Bronchial epithelial cell (primary cell): Measurements from ENCODE around the gene TMEM63C. TPM values are rescaled to one million over a fixed set of nuclear protein-coding genes. Genes with fewer than 3 reads are reported as not detected.

Experiments used
- DNase-seq: peaks from one replicate; pipeline ENCODE4 v3.0.0-alpha.2; 2010; ENCODE audit warnings: low read depth
- FAIRE-seq: peaks from 2 replicates; lab custom pipeline; 2011; peaks lifted over from hg19 to GRCh38; lab: Jason Lieb, UNC
- H3K27me3 ChIP-seq: 2 replicates; pipeline ENCODE4 v1.5.1; 2011; ENCODE audit warnings: low read length; ENCODE audit not compliant: control insufficient read depth, insufficient read depth
- H3K36me3 ChIP-seq: 2 replicates; pipeline ENCODE4 v1.5.1; 2011; ENCODE audit warnings: low read length; ENCODE audit not compliant: control insufficient read depth, insufficient read depth
- H3K4me3 ChIP-seq: 2 replicates; pipeline ENCODE4 v1.5.1; 2011; ENCODE audit warnings: mild to moderate bottlenecking, low read depth, low read length, control low read depth
- total RNA-seq: library from RNA; depleted of rRNA; stranded (reverse); fragments of >200 nt; gene quantifications from 2 replicates; pipeline ENCODE4 v1.2.1, GENCODE V29; 2014
- TF ChIP-seq, protein P1 (sequence below): IDR thresholded peaks from 2 replicates; pipeline ENCODE4 v1.5.1; 2011; ENCODE audit warnings: mild to moderate bottlenecking, moderate library complexity, low read length, control low read depth, inconsistent platforms; ENCODE audit not compliant: insufficient read depth, severe bottlenecking

TMEM63C gene
- total RNA-seq, 1 donor from 2014 or later, result 0.79 TPM

GRCh38 chr14:77144412-77145115 lies 37.0 kb upstream of the TMEM63C start:
- Histone ChIP-seq H3K36me3 (no peaks in the 10 kb centered on the region), H3K27me3 (peaks cover 34% of the 10 kb centered on the region), H3K4me3 (no peak overlapping the region)
- TF ChIP-seq, protein P1, sequence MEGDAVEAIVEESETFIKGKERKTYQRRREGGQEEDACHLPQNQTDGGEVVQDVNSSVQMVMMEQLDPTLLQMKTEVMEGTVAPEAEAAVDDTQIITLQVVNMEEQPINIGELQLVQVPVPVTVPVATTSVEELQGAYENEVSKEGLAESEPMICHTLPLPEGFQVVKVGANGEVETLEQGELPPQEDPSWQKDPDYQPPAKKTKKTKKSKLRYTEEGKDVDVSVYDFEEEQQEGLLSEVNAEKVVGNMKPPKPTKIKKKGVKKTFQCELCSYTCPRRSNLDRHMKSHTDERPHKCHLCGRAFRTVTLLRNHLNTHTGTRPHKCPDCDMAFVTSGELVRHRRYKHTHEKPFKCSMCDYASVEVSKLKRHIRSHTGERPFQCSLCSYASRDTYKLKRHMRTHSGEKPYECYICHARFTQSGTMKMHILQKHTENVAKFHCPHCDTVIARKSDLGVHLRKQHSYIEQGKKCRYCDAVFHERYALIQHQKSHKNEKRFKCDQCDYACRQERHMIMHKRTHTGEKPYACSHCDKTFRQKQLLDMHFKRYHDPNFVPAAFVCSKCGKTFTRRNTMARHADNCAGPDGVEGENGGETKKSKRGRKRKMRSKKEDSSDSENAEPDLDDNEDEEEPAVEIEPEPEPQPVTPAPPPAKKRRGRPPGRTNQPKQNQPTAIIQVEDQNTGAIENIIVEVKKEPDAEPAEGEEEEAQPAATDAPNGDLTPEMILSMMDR, result no peak
- FAIRE-seq (no peak), DNase-seq (no peak)

DNA sequence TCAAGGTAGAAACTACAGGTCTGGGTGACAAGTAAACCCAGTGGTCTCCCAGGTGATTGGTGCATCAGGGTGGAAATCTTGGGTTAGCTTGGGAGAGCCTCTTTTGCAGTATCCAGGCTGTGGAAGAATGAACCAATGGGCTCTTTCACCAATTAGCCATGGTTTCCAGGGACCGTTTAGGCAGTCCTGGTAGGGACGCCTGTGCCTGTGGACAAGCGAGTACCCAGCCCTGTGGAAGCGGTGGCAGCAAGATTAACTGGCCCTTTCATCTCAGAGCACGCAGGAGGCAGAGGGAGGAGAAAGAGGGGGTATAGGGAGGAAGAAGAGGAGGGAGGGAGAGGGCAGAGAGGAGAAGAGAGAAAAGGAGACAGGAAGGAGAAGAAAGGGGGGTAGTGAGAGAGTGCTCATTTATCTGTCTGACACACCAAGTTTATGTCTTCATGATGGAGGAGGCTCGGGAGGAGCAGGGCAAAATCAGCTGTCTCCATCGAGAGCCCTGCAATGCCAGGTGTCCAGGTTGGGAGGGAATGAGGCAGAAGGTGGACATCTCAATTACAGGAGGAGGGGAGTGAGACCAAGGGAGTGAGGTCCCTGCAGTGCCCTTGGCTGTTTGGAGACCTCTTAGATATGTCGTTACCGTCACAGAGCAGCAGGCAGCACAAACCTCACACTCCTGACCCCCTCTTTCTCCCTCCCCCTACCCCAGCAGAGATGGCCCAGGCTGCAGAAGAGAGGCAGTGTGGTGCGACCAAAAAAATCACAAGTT lies 35.4 kb upstream of the TMEM63C start:
- TF ChIP-seq, protein P1, result no peak
- no peak overlapping the region for H3K4me3 ChIP-seq
- FAIRE-seq (no peak), DNase-seq (no peak)
- no peaks in the 10 kb centered on the region for H3K36me3 ChIP-seq
- peaks cover 28% of the 10 kb centered on the region for H3K27me3 ChIP-seq

- no peak overlapping the region for H3K4me3 ChIP-seq
- H3K36me3 ChIP-seq, result no peaks in the 10 kb centered on the region
- no peak for DNase-seq
- peaks cover 7% of the 10 kb centered on the region for H3K27me3 ChIP-seq
- FAIRE-seq, result no peak
- TF ChIP-seq, protein P1, result no peak
Measured at GRCh38 chr14:77148510-77149231, 32.9 kb upstream of the TMEM63C start.

GRCh38 chr14:77151245-77151644 lies 30.4 kb upstream of the TMEM63C start:
- TF ChIP-seq, protein P1, result peak; percentile 56
- DNase-seq, result no peak
- Histone ChIP-seq H3K27me3 (peaks cover 3% of the 10 kb centered on the region), H3K4me3 (no peak overlapping the region), H3K36me3 (no peaks in the 10 kb centered on the region)
- FAIRE-seq, result no peak

GRCh38 chr14:77151918-77152588 lies 29.5 kb upstream of the TMEM63C start:
- Histone ChIP-seq H3K4me3 (no peak overlapping the region), H3K27me3 (no peaks in the 10 kb centered on the region), H3K36me3 (no peaks in the 10 kb centered on the region)
- DNase-seq (peak; percentile 52), FAIRE-seq (no peak)
- TF ChIP-seq, protein P1, result peak; percentile 26
